Neural progenitor cell (in vitro differentiated cells): ENCODE measurements around the gene IL13RA2. TPM values are rescaled to one million over a fixed set of nuclear protein-coding genes. Genes with fewer than 3 reads are reported as not detected.
A peak's percentile ranks its signal among the peaks of the same experiment; 100 is the strongest.

Experiments
- DNase-seq: peaks from one replicate; pipeline ENCODE4 v3.0.0-alpha.2; 2016; ENCODE audit warnings: low spot score
- H2AFZ ChIP-seq: fragments of 200-600 bp; sonication (generic); replicated peaks from 2 replicates; pipeline ENCODE4 v1.6.1; 2016; ENCODE audit warnings: antibody characterized with exemption
- H3F3A ChIP-seq: fragments of 200-600 bp; sonication (generic); 2 replicates; pipeline ENCODE4 v1.6.1; 2016; ENCODE audit warnings: antibody characterized with exemption, low read depth
- H3K27ac ChIP-seq: fragments of 200-600 bp; sonication (generic); 2 replicates; pipeline ENCODE4 v1.5.1; 2016; ENCODE audit warnings: mild to moderate bottlenecking
- H3K27me3 ChIP-seq: fragments of 200-600 bp; sonication (generic); 2 replicates; pipeline ENCODE4 v1.6.1; 2016; ENCODE audit warnings: mild to moderate bottlenecking, moderate library complexity
- H3K36me3 ChIP-seq: fragments of 200-600 bp; sonication (generic); 2 replicates; pipeline ENCODE4 v1.5.1; 2016
- H3K4me1 ChIP-seq: fragments of 200-600 bp; sonication (generic); 2 replicates; pipeline ENCODE4 v1.6.1; 2016; ENCODE audit warnings: mixed run types
- H3K4me2 ChIP-seq: fragments of 200-600 bp; sonication (generic); 2 replicates; pipeline ENCODE4 v1.6.1; 2016
- H3K4me3 ChIP-seq: fragments of 200-600 bp; sonication (generic); 2 replicates; pipeline ENCODE4 v1.5.1; 2016
- H3K79me2 ChIP-seq: fragments of 200-600 bp; sonication (generic); 2 replicates; pipeline ENCODE4 v1.6.1; 2016; ENCODE audit warnings: low read depth
- H3K9ac ChIP-seq: fragments of 200-600 bp; sonication (generic); 2 replicates; pipeline ENCODE4 v1.6.1; 2016
- H3K9me3 ChIP-seq: fragments of 200-600 bp; sonication (generic); 2 replicates; pipeline ENCODE4 v1.5.1; 2016; ENCODE audit warnings: low read depth
- H4K20me1 ChIP-seq: fragments of 200-600 bp; sonication (generic); 2 replicates; pipeline ENCODE4 v1.6.1; 2016; ENCODE audit warnings: low read depth
- H3K27ac Mint-ChIP-seq: 3 replicates; pipeline ENCODE4 v1.8.0; 2021; ENCODE audit warnings: mixed read lengths
- H3K27me3 Mint-ChIP-seq: 2 replicates; pipeline ENCODE4 v1.8.0; 2022; ENCODE audit warnings: low read depth, mild to moderate bottlenecking, inconsistent platforms, moderate library complexity, mixed read lengths; ENCODE audit not compliant: insufficient read depth
- H3K36me3 Mint-ChIP-seq: 3 replicates; pipeline ENCODE4 v1.8.0; 2021; ENCODE audit warnings: mixed read lengths
- H3K4me1 Mint-ChIP-seq: 3 replicates; pipeline ENCODE4 v1.8.0; 2021; ENCODE audit warnings: mixed read lengths
- H3K4me3 Mint-ChIP-seq: 3 replicates; pipeline ENCODE4 v1.8.0; 2021; ENCODE audit warnings: mild to moderate bottlenecking, moderate library complexity, mixed read lengths
- H3K9me3 Mint-ChIP-seq: 3 replicates; pipeline ENCODE4 v1.8.0; 2020; ENCODE audit warnings: mixed read lengths
- EZH2 ChIP-seq: fragments of 200-600 bp; sonication (generic); IDR thresholded peaks from 2 replicates; pipeline ENCODE4 v1.6.1; 2017; ENCODE audit warnings: antibody characterized with exemption, mild to moderate bottlenecking, moderate library complexity
- EZH2phosphoT487 ChIP-seq: fragments of 200-600 bp; sonication (generic); IDR thresholded peaks from 2 replicates; pipeline ENCODE4 v1.6.1; 2017; ENCODE audit warnings: antibody characterized with exemption
- total RNA-seq: library from RNA; depleted of rRNA; stranded (reverse); fragments of >200 nt; gene quantifications from 2 replicates; pipeline ENCODE4 v1.2.3, GENCODE V29; 2015; ENCODE audit warnings: low replicate concordance
- TF ChIP-seq, protein P1 (sequence below): fragments of 200-600 bp; sonication (generic); IDR thresholded peaks from 2 replicates; pipeline ENCODE4 v1.5.1; 2017; ENCODE audit warnings: antibody characterized with exemption, mild to moderate bottlenecking

IL13RA2 gene
- not detected in 2 replicates for total RNA-seq

- Mint-ChIP-seq H3K27ac (no peak within 1 kb of the TSS), H3K4me1 (peaks cover 4% of the 10 kb centered on the region), H3K36me3 (no peaks in the 10 kb centered on the region), H3K27me3 (no peaks in the 10 kb centered on the region), H3K4me3 (no peak within 1 kb of the TSS), H3K9me3 (no peaks in the 10 kb centered on the region)
- Histone ChIP-seq H3K36me3 (no peaks in the 10 kb centered on the region), H2AFZ (peak within 1 kb of the TSS; percentile 43), H3K9me3 (no peaks in the 10 kb centered on the region), H3F3A (no peaks in the 10 kb centered on the region), H4K20me1 (no peaks in the 10 kb centered on the region), H3K27me3 (no peaks in the 10 kb centered on the region), H3K79me2 (no peaks in the 10 kb centered on the region), H3K4me2 (no peak within 1 kb of the TSS), H3K27ac (no peak within 1 kb of the TSS), H3K4me3 (no peak within 1 kb of the TSS), H3K9ac (no peak within 1 kb of the TSS), H3K4me1 (no peaks in the 10 kb centered on the region)
- TF ChIP-seq EZH2 (no peak), EZH2phosphoT487 (no peak)
- TF ChIP-seq, protein P1, sequence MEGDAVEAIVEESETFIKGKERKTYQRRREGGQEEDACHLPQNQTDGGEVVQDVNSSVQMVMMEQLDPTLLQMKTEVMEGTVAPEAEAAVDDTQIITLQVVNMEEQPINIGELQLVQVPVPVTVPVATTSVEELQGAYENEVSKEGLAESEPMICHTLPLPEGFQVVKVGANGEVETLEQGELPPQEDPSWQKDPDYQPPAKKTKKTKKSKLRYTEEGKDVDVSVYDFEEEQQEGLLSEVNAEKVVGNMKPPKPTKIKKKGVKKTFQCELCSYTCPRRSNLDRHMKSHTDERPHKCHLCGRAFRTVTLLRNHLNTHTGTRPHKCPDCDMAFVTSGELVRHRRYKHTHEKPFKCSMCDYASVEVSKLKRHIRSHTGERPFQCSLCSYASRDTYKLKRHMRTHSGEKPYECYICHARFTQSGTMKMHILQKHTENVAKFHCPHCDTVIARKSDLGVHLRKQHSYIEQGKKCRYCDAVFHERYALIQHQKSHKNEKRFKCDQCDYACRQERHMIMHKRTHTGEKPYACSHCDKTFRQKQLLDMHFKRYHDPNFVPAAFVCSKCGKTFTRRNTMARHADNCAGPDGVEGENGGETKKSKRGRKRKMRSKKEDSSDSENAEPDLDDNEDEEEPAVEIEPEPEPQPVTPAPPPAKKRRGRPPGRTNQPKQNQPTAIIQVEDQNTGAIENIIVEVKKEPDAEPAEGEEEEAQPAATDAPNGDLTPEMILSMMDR = no peak
- no peak for DNase-seq
Observed at GRCh38 chrX:115017455-115017854, at the start of gene IL13RA2. TSS of gene IL13RA2 (minus strand) at chrX:115017616. CDS start at chrX:115017269, 347 bp downstream.

DNA sequence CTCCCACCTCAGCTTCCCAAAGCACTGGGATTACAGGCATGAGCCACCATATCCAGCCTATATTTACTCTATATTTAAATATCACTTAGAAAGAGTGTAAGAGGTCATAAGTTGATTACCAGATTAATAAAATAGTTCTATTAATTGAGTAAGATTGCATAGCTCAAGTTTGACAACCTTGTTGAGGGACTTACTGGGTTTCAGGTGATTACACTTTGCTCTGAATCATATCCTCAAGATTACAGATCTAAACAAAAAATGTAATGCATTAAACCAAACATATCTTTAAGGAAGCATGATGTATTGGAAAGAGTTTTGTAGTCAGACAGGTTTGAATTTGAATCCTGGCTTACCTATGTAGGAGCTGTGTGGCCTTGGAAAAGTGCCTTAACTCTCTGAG lies 47.9 kb upstream of the IL13RA2 start:
- Mint-ChIP-seq H3K27me3 (no peaks in the 10 kb centered on the region), H3K9me3 (peaks cover 3% of the 10 kb centered on the region), H3K4me1 (no peaks in the 10 kb centered on the region), H3K4me3 (no peak overlapping the region), H3K27ac (no peak overlapping the region), H3K36me3 (no peaks in the 10 kb centered on the region)
- DNase-seq = no peak
- H2AFZ ChIP-seq = no peak overlapping the region
- no peak overlapping the region for H3K9ac ChIP-seq
- no peaks in the 10 kb centered on the region for H4K20me1 ChIP-seq
- no peak overlapping the region for H3K27ac ChIP-seq
- no peaks in the 10 kb centered on the region for H3K79me2 ChIP-seq
- no peak overlapping the region for H3K4me3 ChIP-seq
- no peaks in the 10 kb centered on the region for H3K27me3 ChIP-seq
- no peaks in the 10 kb centered on the region for H3K9me3 ChIP-seq
- no peaks in the 10 kb centered on the region for H3K4me1 ChIP-seq
- H3K4me2 ChIP-seq = no peak overlapping the region
- H3F3A ChIP-seq = no peaks in the 10 kb centered on the region
- no peaks in the 10 kb centered on the region for H3K36me3 ChIP-seq
- TF ChIP-seq EZH2phosphoT487 (no peak), EZH2 (no peak)
- TF ChIP-seq, protein P1 = no peak

DNA sequence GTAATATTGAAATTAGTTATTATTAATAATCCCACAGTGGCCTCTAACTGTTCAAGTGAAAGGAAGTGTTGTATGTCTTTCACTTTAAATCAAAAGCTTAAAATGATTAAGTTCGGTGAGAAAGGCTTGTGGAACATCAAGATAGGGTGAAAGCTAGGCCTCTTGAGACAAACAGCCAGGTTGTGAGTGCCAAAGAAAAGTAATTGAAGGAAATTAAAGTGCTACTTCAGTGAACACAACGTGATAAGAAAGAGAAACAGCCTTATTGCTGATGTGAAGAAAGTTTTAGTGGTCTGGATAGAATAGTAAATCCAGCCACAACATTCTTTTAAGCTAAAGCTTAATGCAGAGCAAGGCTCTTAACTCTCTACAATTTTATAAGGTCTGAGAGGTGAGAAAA lies 42.6 kb upstream of the IL13RA2 start:
- H3K9me3 Mint-ChIP-seq = peaks cover 3% of the 10 kb centered on the region
- H3K4me3 Mint-ChIP-seq = no peak overlapping the region
- Histone ChIP-seq H3K27me3 (no peaks in the 10 kb centered on the region), H3K4me2 (no peak overlapping the region), H3K4me1 (no peaks in the 10 kb centered on the region), H3K9me3 (no peaks in the 10 kb centered on the region), H3K36me3 (no peaks in the 10 kb centered on the region), H3F3A (no peaks in the 10 kb centered on the region), H4K20me1 (no peaks in the 10 kb centered on the region), H3K27ac (no peak overlapping the region), H3K79me2 (no peaks in the 10 kb centered on the region), H2AFZ (peak overlapping the region; percentile 6), H3K9ac (no peak overlapping the region), H3K4me3 (no peak overlapping the region)
- no peaks in the 10 kb centered on the region for H3K36me3 Mint-ChIP-seq
- TF ChIP-seq EZH2phosphoT487 (no peak), EZH2 (no peak)
- TF ChIP-seq, protein P1 = no peak
- H3K4me1 Mint-ChIP-seq = no peaks in the 10 kb centered on the region
- H3K27ac Mint-ChIP-seq = no peak overlapping the region
- H3K27me3 Mint-ChIP-seq = no peaks in the 10 kb centered on the region
- DNase-seq = no peak
